ENCODE measurements around the gene FGFRL1.

DNA sequence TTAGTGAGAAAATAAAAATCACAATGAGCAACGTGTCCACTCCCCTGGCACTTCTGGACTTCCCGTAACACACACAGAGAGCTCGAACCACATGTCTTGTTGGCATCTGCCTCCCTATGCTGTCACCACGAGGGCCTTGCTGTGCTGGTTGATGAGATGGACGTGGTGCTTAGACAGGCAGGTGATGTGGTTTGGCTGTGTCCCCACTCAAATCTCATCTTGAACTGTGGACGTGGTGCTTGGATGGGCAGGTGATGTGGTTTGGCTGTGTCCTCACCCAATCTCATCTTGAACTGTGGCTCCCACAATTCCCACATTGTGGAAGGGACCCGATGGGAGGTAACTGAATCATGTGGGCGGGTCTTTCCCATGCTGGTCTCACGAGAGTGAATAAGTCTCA, 40.0 kb downstream of the FGFRL1 start:
- TF ChIP-seq TAF1 (IDR thresholded peaks at IDR 0.05; ENCODE audit: borderline replicate concordance, insufficient read depth, low read length) (no peak), SIN3A (IDR thresholded peaks at IDR 0.05; ENCODE audit: borderline replicate concordance, insufficient read depth, low read length) (no peak), POLR2AphosphoS5 (IDR thresholded peaks at IDR 0.05; ENCODE audit: low read depth, low read length) (no peak), REST (IDR thresholded peaks at IDR 0.05; ENCODE audit: insufficient read depth in 1 of 2, low read depth in 2 of 2, low read length in 2 of 2) (no peak)
